ENCODE measurements around the gene DUS1L.

The DUS1L gene

GRCh38 chr17:82010575-82011525 lies 54.8 kb downstream of the DUS1L start:
- DNase-seq, result no peak

- no peak for DNase-seq
Observed at GRCh38 chr17:82009413-82009812, 56.2 kb downstream of the DUS1L start.

GRCh38 chr17:82008941-82009405 lies 56.6 kb downstream of the DUS1L start:
- no peak for DNase-seq

DNA sequence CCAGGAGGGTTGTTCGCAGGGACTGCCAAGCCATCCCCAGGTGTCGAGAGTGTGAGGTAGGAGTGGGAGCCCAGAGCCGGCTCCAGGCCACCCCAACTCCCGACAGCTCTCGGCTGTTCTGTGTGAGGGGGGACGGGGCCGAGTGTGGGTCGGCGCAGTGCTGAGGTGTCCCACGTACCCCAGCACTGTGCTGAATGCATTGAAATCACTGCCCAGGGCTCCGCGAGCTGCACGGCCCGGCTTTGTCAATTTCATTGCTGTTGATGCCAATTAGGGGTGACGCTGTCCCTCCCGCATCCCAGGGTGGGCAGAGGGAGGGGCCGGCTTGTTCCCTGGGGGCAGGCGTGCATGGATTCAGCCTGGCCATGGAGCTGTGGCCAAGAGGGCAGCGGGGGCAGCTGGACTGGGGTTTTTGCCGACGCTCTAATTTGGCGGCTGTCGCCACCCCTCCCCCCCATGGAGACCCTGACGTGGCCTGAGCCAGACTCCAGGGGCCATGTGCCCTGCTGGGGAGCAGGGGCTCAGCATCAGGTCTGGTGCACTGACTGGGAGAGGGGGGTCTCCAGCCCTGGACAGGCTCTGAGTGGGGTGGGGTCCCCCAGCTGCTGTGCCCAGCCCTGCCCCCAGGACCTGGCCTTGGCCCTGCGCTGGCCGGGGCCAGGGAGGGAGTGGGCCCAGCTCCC lies 57.2 kb downstream of the DUS1L start:
- DNase-seq, result no peak
